RKO (cell line): ENCODE results near the gene CPT1B.
"Not testable (repeated sequence)": the region's sequence is repeated elsewhere in the genome, so short reads cannot be mapped to it uniquely, and the experiment has no call there.

ENCODE experiments used
- DNase-seq: peaks from one replicate; pipeline ENCODE4 v3.0.0-alpha.2; 2016; ENCODE audit warnings: low spot score

CPT1B gene

DNA sequence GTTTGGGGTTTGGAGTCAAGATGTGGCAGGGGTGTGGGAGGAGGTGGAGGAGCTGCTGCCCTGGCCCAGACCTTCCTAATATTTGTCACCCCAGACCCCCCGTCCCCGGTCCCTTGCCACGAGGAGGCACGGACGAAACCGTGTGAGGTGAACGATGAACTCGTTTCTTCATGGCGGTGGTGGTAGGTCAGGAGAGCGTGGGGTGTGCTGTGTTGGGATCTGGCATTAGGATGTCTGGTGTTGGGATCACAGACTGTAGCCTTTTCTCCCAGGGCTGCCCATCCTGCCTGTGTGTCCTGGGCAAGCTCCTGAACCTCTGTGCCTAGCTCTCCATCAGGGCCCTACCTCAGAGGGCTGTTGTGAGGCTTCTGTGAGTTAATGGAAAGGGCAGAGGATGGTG, 30.8 kb upstream of the CPT1B start:
- DNase-seq = no peak

DNA sequence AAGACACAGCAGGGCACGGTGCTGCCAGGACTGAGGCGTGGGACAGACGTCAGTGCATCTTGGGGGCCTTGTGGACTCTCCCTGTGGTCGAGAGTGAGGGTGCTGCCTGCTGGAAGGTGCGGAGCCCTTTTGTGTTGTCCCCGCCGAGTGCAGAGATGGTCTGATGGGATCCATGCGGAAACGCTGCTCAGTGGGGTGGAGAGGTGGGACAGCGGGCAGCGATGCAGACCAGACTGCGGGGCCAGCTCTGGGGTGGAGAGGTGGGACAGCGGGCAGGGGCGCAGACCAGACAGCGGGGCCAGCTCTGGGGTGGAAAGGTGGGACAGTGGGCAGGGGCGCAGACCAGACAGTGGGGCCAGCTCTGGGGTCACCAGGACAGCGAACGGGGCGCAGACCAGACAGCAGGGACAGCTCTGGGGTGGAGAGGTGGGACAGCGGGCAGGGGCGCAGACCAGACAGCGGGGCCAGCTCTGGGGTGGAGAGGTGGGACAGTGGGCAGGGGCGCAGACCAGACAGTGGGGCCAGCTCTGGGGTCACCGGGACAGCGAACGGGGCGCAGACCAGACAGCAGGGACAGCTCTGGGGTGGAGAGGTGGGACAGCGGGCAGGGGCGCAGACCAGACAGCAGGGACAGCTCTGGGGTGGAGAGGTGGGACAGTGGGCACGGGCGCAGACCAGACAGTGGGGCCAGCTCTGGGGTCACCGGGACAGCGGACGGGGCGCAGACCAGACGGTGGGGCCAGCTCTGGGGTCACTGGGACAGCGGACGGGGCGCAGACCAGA, 30.0 kb upstream of the CPT1B start:
- DNase-seq = not testable (repeated sequence)

DNA sequence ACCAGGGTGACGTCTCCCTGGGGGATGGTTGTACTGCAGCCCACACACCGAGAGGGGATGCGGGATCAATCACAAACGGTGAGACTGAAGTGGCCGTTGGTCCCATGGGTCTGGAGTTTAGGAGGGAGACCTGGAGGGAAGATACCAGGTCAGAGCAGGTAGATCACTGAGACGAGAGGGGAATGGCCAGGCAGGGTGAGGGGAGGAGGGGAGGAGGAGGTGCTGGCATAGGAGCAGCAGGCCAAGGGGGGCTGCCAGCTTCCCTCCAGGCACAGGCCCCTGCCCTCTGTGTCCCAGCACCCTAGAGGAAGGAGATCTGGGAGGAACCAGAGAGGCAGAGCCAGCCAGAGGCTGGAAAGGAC, 29.4 kb upstream of the CPT1B start:
- no peak for DNase-seq

DNA sequence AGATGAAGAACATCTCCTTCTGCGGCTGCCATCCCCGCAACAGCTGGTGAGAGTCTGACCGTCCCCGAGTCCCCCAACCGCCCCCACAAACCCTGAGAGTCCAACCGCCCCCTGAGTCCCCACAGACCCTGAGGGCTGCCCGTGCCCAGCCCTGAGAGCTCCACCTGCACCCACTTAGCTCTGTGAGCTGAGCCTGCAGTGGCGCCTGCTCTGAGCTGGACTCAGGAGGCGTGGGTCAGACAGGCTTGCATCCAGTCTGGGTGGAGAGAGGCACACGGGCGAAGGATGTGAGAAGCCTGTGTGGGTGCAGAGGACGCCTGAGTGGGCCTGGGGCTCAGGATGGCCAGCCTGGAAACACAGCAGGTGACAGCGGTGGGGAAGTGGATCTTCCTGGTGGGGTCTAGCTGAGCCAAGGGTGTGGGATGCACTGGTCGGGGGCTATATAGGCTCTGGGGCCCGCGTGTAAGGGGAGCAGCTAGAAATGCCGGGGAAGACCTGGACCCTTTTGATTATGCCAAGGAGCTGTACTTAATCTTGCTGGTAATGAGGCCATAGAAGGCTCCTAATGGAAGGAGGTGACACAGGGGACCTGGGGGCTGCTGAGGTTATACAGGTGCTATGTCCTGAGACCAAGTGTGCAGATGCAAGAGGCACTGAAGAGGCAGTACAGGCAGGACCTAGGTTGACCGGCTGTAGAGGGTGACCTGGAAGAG, 28.9 kb upstream of the CPT1B start:
- DNase-seq = no peak

DNA sequence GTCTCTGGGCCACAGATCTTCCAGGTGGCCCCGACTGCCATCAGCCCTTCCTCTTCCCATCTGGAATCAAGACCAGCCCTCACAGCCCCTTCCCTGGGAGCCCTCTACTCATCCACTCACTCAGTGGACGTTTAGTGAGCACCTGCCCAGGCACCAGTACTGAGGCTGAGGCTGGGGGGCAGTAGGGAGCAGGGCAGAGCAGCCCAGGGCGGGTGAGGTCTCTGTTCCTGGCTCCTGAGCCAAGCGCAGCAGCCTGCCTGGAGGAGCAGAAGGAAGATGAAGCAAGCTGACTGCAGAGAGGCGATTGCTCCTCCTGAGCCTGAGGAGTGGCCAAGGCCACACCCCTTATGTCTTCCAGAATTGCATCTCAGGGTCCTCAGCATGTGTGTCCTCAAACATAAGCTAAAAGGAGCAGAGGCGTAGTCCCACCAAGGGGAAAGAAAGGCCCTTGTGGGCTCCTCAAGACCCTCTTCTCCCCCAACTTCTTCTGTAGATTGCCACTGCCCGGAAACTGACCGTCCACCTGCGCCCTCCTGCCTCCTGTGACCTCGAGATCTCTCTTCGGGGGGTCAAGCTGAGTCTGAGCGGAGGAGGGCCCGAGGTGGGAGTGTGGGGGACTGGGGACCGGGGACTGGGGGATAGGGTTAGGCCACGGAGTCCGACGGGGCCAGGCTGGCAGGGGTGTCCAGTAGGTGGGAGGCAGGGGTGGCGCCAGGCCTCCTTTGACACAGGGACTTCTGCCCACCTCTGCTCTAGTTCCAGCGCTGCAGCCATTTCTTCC, 28.1 kb upstream of the CPT1B start:
- no peak for DNase-seq

DNA sequence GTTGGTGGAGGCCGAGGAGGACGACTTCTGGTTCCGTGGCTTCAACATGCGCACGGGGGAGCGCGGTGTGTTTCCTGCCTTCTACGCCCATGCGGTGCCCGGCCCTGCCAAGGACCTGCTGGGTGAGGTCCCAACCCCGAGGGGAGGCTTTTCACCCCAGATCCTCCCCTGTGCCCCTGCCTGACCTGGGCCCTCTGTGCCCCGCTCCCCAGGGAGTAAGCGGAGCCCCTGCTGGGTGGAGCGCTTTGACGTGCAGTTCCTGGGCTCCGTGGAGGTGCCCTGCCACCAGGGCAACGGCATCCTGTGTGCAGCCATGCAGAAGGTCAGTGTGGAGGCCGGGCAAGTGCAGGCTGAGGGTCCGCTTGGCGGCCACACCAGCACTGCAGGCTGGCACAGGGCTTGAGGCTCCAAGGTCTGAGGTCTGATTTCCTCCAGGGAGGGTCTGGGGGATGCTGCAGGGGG, 27.4 kb upstream of the CPT1B start:
- DNase-seq = no peak

DNA sequence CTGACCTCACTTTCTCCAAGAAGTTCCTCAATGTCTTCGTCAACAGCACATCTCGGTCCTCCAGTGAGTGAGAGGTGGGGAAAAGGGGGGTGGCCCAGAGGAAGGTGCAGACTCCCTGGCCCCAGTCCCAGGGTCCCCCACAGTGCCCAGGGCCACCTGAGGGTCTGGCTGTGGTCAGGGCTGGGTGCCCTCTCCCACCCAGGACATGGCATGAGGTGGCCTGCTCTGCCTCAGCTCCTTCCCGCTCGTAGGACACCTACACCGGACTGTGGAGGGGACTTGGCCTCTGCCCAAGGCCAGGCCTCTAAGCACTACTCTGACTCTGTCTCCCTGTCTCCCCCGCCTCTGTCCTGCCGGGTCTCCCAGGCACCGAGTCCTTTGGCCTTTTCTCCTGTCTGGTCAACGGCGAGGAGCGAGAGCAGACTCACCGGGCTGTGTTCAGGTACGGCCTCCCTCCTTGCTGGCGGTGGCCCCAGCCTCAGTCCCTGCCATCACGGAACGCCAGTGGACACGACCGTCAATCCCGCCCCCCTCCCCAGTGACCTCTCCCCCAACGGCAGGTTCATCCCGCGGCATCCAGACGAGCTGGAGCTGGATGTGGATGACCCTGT, 26.9 kb upstream of the CPT1B start:
- no peak for DNase-seq

DNA sequence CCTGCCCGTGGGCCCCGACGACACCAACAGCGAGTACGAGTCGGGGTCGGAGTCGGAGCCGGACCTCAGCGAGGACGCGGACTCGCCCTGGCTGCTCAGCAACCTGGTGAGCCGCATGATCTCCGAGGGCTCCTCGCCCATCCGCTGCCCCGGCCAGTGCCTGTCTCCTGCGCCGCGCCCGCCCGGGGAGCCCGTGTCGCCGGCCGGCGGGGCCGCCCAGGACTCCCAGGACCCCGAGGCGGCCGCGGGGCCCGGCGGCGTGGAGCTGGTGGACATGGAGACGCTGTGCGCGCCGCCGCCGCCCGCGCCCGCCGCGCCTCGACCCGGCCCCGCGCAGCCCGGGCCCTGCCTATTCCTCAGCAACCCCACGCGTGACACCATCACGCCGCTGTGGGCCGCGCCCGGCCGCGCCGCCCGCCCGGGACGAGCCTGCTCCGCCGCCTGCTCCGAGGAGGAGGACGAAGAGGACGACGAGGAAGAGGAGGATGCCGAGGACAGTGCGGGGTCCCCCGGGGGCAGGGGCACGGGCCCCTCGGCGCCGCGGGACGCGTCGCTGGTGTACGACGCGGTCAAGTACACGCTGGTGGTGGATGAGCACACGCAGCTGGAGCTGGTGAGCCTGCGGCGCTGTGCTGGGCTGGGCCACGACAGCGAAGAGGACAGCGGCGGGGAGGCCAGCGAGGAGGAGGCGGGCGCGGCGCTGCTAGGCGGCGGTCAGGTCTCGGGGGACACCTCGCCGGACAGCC, 26.2 kb upstream of the CPT1B start:
- DNase-seq = no peak

DNA sequence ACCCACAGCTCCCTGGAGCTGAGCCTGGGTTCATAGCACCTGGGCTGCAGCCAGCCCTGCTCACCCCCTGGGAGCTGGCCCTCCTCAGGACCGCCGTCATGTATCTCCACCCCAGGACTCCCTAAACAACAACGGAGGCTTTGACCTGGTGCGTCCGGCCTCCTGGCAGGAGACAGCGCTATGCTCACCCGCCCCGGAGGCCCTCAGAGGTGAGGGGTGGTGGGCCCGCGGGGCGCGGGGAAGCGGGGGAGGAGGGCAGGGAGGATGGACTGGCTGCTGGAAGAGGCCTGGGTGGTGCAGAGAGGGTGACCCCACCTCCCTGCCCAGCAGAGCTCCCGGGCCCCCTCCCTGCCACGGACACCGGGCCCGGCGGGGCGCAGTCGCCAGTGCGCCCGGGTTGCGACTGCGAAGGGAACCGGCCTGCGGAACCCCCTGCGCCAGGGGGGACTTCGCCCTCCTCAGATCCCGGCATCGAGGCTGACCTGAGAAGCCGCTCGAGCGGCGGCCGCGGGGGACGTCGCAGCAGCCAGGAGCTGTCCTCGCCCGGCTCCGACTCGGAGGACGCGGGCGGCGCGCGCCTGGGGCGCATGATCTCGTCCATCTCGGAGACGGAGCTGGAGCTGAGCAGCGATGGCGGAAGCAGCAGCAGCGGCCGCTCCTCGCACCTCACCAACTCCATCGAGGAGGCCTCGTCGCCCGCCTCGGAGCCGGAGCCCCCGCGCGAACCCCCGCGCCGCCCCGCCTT, 25.5 kb upstream of the CPT1B start:
- DNase-seq = no peak

DNA sequence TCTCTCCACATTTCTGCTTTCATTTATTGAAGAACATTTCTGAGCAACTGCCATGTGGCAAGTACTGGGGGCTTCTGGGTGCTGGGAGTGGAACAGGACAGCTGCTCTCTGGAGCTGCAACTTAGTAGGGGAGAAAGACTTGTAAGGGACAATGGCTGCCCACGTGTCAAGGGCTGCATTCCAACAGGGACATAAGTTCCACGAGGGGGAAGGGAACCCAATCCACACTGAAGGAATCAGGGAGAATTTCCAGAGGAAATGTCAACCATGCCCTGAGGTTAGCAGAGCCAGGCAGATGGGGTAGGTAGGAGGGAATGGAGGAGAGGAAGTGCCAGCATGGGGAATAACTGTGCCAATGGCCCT, 24.1 kb upstream of the CPT1B start:
- DNase-seq = no peak

DNA sequence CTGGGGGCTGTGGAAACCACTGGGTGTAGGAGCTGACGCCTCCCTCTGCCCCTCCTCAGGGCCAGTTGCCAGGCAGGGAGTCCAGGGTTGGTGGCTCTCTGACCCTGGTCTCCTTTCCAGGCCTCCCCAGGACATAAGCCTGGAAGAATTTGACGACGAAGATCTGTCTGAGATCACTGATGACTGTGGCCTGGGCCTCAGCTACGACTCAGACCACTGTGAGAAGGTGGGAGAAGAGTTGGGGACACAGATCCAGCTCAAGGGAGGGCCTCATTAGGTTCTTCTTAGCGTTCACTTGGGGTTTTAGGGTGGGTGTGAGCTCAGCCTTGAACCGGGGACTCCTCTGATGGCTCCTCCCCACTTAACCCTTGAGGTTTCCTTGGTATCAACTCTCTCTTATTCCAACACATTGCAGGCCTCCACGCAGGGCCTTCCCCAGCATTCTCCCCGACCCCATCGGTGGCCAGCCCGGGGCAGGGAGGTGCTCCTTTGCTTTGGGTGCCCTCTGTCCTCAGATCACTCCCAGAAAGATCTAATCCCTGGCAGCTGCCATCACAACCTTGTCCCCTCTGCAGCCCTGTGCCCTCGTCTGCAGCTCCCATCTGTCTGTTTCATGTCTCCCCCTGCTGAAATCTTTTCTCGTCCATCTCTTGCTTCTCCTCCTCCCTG, 23.6 kb upstream of the CPT1B start:
- DNase-seq = no peak

DNA sequence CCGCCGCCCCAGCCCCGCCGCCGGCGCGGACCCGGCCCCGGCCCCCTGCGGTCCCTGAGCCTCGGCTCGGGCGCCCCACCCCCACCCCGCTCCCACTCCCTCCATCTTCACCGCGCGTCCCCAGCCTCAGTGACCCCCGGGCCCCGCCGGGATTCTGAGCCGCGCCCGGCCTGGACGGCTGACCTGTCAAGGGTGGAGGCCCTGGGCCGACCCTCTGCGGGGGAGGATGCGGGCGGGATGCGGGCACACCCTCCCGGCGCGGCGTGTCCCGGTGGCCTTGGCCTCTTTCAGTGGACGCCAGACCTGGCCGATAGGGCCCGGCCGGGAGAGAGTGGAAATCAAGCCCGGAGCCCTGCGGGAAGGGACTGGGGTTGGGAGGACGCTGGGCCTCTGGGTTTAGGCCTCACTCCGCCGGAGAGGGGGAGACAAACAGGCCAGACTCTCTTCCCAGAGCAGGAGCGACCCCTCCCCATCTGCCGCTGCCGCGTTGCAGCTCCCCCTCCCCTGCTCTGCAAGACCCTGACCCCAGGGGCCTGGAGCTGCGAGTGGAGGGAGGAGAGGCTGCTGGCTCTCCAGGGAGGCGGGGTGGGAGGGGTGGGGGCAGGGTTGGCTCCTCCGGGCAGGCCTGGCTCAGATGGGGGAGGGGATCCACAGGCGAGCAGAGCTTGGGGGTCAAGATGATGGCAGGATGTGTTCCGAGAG, 22.9 kb upstream of the CPT1B start:
- no peak for DNase-seq

DNA sequence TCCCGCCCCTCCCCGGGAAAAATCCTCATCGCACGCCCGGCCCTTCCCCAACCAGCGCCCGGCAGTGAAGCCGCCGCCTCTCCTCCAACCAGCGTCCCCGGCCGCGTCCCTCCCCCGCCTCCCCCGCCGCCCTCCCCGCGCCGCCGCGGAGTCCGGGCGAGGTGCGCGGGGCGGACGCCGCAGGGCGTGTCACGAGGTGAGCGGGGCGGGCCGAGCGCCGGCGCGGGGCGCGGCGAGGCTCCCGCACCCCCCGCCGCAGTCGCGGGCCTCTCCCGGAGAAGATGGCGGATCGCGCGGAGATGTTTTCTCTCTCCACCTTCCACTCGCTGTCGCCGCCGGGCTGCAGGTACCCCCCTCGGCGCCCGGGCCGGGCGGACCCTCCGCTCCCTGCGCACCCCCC, 22.3 kb upstream of the CPT1B start, which contains the start of gene MAPK8IP2:
MAPK8IP2 (plus strand) TSS at position 256 of the 400 bp plus-strand sequence; CDS start at position 282, 26 bp downstream.
- DNase-seq = no peak

DNA sequence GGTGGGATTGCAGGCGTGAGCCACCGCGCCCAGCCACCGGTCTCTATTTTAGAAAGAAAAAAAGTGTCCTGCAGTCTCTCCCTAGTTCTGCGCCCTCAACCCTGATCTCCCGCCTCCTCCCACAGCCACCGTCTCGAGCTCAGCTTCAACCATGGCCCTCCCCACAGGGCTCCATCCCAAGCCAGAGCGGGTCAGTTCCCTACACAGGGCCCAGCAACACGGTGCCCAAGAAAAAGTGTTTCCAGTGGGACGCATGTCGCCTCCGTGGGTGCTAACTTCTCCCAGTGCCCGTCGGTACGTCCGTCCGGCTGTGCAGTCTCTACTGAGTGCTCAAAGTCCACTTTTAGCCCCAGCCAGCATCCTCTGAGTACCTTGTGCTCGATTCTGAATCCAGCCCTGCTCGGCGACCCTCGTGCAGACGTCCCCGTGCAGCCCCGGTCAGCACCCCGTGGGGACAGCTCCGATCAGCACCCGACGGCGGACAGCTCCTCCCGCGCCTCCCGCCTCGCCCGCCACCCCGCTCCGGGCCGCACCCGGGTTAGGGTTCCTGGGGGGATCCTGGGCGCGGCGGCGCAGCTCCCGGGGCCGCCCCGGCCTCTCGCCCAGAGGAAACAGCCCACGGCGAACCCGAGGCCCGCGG, 21.7 kb upstream of the CPT1B start:
- peak; percentile 28 for DNase-seq

DNA sequence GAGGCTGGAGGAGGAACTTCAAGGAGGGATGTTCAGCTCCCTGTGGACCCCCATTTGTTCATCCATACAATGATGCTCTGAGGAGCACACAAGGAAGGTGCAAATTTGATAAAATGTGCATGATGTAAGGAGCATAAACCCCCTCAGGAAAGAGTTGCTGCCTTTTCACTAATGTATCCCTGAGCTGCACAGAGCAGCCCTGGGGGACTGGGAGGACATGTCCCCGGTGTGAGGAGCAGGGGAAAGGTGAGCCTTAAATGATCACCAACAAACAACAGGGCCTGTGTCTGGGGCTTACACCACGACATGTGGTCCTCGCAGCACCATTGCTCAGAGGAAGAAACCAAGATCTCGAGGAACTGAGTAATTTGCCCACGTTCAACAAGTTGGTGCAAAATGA, 18.9 kb upstream of the CPT1B start:
- DNase-seq = no peak

DNA sequence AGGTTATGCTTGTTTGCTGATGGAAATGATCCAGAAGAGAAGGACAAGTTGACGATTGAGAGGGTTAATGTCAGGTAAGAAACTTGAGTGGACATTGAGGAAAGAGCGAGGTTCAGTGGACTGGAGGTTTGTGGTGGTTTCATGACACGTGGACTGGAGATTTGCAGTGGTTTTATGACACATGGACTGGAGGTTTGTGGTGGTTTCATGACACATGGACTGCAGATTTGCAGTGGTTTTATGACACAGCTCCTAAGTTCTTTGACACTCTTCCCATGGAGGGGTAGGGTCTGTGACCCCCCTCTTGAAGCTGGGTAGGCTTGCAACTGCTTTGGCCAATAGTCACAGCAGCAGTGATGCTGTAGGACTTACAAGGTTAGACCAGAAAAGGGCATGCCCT, 17.0 kb upstream of the CPT1B start:
- no peak for DNase-seq

DNA sequence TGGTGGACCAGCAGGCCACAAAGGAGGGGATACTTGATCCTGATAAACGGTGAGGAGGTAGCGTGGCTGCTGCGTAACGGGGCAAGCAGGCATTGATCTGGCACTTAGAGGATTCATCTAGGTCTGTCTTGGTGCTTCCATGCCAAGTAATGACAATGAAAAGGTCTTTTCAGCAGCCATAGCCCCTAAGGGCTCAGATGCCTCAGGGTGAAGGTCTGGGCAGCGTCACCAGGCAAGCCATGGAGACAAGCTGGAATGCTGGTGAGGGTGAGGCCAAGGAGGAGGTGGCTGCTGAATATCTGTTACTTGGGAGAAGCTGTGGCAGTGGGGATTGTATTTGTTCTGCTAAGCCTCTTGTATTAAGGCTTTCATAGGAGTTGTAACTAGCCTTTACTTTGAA, 9.2 kb upstream of the CPT1B start:
- no peak for DNase-seq

DNA sequence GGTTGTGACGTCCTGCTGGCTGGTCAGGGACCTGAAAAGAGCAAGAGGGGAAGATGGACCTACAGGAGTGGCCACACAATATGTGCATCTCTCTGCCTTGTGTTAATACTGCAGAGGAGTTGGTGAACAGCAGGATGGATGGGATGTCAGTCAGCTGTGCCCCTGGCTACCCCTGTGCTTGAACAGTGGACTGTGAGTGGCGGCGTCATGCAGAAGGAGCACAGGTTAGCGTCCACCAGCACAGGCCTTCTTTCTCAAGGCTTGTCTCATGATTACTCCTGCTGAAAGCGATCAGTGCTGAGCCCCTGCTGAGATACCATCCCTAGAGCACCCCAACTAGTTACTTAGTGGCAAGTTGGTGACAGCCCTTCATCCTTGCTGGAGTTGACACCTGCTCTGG, 8.2 kb upstream of the CPT1B start:
- no peak for DNase-seq

DNA sequence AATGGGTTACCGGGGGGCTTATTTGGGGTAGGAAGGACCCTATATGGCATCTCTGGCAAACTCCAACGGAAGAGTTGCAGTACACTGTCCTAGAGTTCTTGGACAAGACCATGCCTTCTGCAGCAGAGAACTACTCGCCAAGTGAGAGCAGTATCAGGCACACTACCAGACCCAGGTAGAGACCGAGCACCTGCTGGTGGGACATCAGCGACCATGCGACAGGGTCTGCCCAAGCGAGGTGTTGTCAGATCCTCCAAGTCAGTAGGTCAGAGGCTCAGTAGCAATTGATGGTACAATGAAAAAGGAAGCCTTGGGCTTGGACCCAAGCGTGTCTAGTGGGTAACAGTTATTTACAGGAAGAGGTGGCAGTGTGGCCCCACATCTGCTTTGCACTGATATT, 7.6 kb upstream of the CPT1B start:
- no peak for DNase-seq
